HuH-7 (cell line): ENCODE measurements around the gene PSAPL1.

Experiments
- DNase-seq: peaks from one replicate; pipeline ENCODE4 v3.0.0; 2011; ENCODE audit warnings: low spot score

PSAPL1 gene, protein sequence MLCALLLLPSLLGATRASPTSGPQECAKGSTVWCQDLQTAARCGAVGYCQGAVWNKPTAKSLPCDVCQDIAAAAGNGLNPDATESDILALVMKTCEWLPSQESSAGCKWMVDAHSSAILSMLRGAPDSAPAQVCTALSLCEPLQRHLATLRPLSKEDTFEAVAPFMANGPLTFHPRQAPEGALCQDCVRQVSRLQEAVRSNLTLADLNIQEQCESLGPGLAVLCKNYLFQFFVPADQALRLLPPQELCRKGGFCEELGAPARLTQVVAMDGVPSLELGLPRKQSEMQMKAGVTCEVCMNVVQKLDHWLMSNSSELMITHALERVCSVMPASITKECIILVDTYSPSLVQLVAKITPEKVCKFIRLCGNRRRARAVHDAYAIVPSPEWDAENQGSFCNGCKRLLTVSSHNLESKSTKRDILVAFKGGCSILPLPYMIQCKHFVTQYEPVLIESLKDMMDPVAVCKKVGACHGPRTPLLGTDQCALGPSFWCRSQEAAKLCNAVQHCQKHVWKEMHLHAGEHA

DNA sequence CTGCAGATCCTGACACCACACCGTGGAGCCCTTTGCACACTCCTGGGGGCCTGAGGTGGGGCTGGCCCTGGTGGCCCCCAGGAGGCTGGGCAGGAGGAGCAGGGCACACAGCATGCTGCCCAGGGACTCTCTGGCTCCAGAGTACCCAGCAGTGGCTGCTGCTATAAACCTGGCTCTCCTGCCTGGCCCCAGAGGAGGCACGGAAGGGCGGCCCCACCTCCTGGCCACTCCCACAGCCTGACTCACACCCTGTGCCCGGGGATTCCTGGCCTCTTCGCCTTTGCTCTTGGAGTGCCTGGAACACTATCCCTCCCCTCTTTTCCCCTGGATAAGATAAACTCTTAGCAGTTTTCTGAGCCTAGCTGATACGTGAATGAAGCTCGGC lies at the start of gene PSAPL1:
TSS of gene PSAPL1 (minus strand) at position 165 of the 385 bp plus-strand sequence. CDS start at position 114, 51 bp downstream.
- DNase-seq = peak; percentile 93

DNA sequence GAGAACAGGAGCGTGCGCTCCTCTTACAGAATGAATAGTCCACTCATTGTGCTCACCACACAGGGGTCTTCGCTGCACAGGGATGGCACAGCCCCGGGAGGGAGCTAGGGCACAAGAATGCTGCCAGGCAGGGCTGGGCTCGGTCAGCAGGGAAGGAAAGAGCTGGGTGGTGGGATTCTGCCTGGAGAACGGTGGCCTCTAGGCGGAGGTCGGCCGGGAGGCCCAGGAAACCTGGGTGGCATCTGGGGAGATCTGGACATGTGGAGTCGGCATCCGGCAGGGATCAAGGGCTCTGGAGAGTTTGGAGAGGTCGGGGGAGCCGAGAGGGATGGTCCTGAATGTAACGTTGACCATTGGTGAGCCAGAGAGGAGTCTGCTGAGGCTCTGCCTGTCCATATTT lies 46.5 kb upstream of the PSAPL1 start:
- no peak for DNase-seq

DNA sequence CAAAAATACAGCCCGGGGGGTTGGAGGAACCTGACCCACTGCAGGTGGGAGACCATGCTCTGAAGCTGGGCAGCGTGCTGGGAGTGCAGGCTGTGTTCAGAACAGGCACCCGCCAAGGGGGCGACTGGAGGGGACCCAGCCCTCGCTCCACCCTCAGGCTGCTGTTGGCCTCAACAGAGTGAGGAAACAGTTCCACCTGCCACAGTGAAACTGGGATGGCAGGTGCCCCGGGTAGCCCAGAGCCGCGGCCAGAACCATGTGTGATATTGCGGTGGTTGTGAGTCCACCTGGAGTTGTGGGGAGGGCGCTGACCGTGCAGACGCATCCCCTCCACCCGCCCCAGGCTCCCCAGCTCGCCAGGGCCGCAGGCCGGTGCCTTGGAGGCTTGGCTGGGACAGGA lies 45.7 kb upstream of the PSAPL1 start:
- DNase-seq = no peak

DNA sequence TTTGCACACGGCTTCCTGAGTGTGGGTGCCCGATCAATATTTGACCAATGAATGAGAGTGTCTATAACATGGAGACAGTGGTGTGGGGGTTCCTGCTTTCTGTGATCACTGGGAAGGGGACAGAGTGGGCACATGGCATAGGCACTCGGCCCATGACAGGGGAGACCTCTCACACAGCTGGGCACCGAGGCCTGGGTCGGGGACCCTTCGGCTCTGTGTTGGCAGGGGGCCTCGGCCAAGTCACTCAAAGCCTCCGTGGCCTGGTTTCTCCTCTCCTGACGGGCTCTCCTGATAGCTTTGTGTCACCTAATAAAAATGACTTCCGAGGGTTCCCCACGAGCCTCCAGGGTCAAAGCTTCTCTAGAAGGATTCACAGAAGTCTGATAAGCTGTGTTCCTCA lies 43.9 kb upstream of the PSAPL1 start:
- DNase-seq = no peak

DNA sequence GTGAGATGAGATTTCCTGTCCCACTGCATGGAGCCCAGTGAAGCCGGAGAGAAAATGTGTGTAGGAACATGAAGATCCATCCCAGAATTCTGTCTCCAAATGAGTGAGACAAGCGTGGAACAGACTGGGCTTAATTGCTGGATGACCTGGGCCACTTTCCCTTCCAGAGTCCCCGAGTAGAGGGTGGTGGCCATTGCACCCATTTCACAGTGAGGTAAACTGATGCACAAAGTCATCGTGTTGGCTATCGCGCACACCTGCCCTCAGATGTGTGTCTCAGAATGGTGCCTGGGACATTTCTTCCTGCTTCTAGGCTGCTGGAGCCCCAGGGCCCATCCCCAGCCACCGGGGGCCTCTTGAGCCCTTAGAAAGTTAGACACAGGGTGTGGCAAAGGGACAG lies 43.0 kb upstream of the PSAPL1 start:
- DNase-seq = no peak

DNA sequence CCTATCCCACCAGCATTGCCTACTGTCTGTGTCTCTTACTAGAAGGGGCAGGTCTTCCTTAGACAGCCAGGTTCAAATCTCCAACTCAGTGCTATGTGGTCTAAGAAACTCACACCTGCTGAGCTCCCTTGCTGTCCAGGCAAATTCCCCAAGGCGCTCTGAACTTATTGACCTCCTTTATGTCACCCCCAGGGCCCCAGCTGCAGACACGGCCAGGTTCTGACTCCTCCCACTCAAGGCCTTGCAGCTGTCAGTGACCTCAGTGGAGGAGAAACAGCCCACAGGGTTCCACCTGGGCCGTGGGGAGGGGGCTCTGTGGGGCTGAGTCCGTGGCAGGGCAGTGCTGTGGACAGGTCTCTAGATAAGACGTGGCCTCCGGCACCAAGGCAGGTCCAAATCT lies 42.1 kb upstream of the PSAPL1 start:
- no peak for DNase-seq

DNA sequence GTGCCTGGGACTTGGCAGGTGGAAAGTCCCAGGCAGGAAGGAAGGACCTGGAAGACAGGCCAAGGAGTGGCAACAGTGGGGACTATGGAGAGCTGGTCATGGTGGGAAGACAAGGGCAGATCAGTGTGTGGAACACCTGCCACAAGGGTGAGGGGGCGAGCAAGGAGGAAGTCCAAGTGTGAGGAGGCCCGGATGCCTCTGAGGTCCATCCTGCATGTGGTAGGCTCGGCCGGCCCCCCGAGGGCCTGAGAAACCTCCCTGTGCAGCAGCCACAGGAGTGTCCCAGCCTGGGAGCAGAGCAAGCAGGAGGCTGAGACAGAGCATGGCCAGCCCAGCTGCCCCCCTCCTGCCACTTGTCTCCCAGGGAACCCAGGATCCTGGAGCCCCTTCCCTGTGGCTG lies 40.5 kb upstream of the PSAPL1 start:
- no peak for DNase-seq

DNA sequence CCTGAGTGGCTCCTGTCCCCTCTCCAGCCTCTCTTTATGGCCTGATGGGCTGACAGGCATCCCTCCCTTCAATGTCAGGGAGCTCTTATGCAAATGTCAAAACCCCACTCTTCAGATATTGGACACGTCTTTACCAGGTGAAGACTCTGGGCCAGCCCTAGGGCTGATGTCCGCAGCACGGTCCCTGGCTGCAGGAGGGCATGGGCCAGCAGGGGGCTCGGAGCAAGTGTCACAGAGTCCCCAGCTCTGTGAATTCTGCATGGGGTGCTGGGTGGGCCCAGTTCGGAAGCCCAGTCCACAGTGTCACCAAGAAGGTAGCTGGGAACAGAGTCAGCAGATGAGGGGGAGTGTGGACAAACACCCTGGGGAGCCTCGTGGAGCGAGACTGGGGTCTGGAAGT lies 39.6 kb upstream of the PSAPL1 start:
- no peak for DNase-seq

DNA sequence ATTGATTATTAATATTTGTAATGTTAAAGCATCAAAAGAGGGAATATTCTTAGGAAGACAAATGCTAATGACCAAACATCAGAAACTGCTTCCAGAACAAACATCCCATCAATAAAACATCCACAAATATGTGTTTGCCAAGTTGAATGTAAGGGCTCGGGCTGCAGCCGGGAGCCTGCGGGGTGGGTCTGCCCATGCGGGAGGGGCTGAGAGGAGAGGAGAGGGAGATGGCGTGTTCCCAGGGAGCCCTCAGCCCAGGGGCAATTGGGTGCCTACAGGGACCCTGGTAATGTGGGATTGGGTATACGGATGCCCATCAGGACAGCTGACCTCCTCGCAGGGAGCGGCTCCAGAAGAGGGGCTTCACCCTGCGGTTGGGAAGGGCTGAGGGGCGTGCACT lies 38.4 kb upstream of the PSAPL1 start:
- DNase-seq = no peak

DNA sequence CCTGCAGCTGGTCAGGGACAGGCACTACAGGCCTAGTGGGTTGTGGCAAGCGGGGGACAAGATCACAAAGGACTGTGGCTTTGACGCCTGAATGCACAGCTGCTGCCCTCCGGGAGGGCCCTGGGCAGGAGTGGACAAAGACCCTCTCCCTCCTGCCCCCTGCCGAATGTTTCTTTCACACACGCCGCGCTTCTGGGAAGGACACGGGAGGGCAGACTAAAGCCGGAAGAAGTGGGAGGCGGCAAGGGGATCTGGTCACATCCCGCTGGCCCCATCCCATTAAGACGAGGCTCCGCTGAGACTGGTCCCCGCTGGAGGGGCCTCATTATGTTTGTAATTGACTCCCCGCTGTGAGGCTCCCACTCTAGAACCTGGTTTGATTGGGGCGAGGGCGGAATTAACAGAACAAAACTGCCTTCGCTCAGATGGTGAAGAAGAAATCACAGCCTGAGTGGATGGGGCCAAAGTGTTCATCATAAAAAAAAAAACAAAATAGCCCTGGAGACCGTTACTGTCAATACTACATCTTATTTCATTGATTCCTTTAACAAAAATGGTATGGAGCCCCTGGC lies 37.8 kb upstream of the PSAPL1 start:
- no peak for DNase-seq

DNA sequence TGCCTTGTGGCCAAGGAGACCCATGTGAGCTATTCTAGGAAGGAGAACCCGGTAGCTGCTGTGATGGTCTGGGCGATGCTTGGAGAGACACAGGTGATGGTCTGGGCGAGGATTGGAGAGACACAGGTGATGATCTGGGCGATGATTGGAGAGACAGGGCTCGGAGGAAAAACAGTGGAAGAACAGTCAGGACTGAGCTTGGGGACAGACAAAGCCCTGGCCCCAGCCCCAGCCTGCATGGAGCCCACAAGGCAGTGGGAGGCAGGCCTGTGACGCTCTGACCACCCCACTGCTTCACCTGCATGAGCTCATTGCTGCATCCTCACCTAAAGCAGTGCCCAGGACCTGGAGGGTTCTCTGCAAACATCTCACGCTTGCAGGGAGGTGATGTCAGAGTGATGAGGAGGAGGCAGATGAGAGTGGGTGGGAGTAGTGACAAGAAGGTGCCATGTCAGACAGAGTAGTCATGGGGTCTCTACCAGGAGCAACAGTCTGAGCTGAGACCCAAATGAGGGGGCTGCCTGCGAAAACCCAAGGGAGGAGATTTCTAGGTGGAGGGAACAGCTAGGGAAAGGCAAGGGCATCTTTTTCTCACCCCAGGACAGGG lies 35.9 kb upstream of the PSAPL1 start:
- DNase-seq = no peak

DNA sequence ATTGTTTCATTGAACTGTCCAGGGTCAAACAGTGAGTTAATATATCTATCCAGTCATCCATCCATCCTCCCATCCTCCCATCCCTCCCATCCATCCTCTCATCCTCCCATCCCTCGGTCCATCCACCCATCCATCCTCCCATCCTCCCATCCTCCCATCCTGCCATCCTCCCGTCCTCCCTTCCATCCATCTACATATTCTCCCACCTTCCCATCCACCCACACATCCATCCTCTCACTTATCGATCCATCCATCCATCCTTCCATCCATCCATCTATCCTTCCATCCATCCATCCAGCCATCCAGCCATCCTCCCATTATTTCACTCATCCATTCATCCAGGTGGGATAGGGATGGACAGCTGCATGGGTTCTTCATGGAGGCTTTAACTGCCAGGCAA lies 35.4 kb upstream of the PSAPL1 start:
- DNase-seq = no peak

DNA sequence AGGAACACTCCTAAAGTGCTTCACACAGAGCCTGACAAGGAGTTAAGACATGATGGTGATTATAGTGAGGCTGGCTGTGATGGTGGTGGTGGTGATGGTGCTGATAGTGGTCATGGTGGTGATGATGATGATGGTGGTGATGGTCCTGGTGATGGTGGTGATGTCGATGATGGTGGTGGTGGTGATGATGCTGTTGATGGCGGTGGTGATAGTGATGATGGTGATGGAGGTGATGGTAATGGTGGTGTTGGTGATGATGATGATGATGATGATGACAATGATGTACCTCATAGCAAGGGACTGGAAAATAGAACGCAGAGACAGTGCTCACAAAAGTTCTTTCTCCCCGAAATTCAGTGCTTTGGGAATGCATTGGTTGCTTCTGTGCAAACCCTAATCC lies 34.3 kb upstream of the PSAPL1 start:
- DNase-seq = no peak

DNA sequence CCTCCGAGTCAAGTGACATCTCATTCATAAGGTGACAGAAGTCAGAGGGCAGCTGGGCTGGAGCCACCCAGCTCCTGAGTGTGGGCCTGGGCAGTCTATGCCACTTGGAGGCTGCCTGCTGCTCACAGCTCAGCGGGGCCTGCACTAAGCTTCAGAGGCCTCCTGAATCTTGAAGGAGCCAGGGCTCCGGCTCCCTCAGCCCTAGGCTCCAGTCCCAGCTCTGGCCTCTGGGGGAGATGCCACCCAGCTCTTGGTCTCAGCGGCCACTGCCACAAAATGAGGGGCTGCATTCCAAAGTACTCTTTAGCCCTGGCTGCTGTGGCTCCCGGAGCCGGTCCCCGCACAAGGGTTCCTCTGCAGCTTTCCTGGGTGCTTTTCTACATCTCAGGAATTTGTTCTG lies 32.7 kb upstream of the PSAPL1 start:
- DNase-seq = no peak

DNA sequence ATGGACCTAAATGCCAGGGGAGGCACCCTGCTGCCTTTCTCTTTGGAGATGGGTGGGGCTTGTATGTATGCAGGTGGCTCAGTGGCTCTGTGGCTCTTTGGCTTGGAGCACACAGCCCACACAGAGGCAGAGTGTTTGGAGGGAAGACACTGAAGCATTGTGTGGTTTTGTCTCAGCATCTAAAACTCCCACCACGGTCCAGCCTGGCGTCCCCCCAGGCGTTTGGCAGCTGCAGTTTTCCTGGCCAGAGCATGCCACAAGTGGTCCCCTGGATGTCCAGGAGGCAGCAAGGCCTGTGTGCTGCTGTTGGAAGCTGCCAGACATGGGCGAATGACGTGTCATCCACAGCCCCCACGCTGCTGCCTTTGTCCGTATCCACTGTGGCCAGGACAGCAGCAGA lies 32.2 kb upstream of the PSAPL1 start:
- DNase-seq = no peak

DNA sequence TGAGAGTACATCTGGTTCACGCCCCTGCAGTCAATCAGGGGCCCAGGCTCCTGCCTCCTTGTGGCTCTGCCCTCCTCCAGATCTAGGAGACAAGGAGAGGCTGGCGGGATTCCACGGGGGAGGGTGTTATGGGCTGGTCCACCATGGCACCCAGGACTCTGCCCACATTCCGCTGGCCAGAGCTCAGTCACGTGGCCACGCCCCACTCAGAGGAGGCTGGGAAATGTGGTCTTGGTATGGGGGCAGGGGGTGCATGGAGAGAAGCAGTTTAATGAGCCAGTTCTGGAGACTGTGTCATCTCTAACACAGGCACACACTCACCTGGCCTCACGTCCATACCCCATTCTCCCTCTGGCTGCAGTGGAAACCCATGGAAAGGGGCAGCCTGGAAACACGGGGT lies 31.5 kb upstream of the PSAPL1 start:
- DNase-seq = no peak

DNA sequence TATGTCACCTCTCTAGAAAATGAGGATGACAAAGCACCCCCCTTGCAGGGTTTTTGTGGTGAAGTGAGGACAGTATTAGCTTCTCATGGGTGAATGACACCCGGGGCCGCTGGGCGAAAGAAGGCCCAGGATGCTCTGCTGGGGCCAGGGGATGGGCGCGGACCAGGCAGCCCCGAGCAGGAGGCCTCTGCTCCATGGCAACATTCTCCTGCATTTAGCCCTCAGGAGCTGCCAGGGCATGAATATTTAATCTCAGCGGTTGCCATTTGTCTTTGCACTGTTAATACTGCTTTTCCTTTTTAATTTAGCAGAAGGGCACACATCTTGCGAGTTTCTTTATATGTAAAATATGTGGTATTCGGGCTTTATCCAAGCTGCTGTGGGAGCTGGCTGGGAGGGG lies 30.3 kb upstream of the PSAPL1 start:
- DNase-seq = no peak

DNA sequence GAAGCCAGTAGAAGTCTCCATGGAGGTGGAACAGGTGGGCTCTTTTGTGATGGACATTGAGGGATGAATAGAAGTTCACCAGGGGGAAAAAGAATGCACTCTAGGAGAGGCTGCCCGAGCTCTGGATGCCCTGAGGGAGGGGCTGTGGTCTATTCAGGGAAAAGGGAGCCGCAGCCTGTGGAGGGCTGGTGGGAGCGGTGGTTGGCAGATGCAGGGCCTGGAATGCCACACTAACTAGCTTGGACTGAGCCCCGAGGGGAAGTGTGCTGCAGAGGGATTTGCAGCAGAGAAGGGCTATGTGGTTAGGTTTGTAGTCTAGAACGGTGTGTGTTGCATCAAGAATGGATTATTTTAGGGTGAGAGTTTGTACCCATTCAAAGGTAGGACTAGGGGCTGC lies 29.5 kb upstream of the PSAPL1 start:
- DNase-seq = no peak

DNA sequence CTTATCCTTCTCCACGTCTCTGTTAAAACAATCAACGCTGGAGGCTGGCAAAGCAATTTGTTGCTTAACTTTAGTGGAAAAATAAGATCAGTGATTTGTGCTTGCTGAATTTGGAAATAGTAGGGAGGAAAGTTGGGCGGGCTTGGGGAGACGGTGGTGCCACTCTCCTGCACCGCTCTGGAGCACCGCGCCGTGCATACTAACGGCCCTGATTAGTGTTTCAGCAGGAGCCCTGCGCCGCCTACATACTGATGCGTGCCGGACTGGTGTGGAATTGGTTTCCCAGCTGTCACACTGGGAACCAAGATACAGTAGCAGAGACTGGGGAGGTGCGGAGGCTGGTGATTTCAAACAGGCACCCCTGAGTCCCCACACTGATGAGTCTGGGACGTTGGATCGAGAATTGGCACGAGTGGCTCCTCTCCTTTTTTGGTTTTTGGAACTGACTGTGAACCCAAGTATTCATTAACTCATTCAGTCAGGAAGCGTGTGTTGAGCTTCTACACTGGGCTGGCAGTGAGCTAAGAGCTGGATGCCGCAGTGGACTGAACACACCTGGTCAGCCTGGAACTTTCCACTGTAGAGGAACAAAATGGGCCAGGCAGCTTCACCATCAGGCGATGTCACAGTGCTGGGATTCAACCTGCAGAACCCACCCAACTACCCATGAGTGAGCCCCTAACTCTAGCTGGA lies 29.0 kb upstream of the PSAPL1 start:
- DNase-seq = no peak

DNA sequence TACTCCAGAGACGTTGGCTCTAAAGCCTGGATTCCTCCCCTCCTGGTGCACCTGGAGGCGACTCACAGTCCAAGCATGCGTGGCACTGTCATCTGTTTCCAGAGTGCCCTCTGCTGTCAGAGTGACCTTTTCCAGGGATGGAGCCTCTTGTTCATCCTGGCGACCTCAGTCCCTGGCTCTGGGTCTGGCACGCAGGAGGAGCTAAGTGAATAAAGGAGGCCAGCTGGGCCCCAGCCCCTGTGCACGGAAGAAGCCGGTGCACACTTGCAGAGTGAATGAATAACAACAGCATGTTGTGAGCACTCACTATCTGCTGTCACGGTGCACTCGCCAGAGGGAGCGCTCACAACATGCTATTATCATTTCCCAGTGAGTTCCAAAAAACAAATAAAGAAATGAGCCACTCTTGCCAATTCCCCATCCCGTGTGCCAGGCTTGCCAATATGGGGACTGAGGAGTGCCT lies 27.8 kb upstream of the PSAPL1 start:
- DNase-seq = peak; percentile 76

DNA sequence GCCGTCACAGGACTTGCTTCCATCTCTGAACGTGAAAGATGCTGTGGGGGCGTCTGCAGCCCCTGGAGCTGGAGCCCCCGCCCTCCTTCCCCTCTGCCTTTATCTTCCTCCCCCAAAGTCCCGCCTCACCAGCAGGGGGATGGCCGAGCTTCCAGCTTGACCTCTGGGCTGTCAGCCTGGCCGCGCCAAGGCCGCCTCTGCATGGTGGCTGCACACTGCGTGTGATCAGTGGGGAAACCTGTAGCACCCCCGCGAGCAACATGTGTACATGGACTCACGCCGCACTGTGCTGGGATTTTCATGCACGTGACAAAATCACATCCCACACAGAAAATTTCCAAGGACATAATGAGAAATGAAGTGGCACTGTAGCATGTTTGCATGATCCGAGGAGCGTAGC lies 26.5 kb upstream of the PSAPL1 start:
- DNase-seq = no peak

DNA sequence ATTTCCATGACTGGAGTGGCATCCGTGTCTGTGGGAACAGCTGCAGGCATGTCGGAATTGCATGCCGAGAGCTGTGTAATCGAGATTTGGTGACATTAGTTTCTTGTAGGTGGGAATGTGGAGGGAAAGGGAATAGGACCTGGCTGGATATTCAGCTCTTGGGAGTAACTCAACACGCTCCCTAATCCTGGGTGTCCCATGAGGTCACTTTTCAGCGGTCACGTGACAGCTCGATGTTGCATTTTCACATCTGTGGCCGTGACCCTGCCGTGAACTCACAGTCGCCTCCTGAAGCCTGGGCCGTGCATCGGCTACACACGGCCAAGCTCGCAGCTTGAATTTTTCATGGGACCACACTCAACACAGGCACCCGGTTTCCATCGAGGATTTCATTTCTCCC lies 25.8 kb upstream of the PSAPL1 start:
- DNase-seq = no peak

DNA sequence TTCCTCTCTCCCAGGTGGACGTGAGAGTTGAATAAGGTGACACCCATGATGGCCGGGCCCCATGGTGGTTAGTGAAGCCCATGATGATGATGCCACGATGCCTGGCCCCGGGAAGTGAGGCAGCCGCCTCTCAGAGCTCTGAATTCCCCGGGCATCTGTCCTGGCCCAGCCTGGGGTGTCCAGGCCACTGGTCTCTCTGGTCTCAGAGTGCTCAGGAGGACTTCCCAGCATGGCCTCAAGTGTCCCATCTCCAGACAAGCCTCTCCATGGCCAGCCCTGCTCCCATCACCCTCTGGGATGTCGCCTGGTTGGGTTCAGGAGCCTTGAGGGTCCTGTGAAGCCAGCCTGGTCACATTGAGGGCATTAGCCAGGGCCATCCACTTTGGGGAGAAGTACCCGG lies 24.7 kb upstream of the PSAPL1 start:
- DNase-seq = no peak
